ENCODE measurements around the gene SHISA8. TPM values are rescaled to one million over a fixed set of nuclear protein-coding genes. Genes with fewer than 3 reads are reported as not detected.
A peak's percentile ranks its signal among the peaks of the same experiment; 100 is the strongest.

SHISA8 gene
- total and polyA plus RNA-seq, 10 of the 15 experiments (the other 5 are each of a cell fraction or from before 2014, with no cell fraction given), result 0.06 to 10.1 (median 0.25) TPM

DNA sequence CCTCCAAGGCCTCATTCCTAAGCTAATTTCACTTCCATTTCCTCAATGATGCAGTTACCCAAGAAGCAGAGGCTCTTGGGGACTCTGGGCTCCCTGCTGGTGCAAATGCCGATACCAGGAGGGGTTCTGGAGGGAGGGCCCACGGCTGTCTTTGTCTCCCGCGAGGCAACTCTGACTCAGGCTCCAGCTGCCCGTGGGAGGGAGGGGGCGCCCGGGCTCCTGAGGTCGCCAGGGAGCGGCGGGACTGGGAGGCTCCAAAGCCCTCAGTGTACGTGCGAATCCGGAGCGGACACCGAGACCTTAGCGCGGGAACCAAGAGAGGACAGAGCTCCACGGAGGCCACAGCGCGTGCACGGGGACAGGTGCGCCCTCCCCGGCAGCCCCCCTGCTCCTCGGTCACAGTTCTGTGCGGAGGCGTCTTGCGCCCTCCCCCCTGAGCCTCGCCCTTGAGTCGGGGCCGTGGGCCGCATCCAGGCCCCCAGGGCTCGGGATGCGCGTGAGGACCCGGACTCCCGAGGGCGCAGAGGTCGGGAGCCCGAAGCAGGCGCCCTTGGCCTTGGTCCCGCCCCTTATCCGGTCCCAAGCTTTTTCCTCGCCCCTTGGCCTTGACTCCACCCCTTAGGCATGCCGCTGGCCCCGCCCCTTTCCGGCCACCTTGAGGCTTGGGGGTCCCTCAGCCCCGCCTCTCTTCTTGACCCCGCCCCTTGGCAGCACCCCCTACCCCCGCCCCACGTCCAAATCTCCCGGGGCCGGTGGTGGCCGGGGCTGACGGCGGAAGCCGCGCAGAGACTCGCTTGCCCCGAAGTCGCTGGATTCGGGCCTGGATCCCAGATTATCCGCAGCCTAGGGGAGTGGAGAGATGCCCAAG lies 4.7 kb upstream of the SHISA8 start (continued):
- TF ChIP-seq, protein P1, sequence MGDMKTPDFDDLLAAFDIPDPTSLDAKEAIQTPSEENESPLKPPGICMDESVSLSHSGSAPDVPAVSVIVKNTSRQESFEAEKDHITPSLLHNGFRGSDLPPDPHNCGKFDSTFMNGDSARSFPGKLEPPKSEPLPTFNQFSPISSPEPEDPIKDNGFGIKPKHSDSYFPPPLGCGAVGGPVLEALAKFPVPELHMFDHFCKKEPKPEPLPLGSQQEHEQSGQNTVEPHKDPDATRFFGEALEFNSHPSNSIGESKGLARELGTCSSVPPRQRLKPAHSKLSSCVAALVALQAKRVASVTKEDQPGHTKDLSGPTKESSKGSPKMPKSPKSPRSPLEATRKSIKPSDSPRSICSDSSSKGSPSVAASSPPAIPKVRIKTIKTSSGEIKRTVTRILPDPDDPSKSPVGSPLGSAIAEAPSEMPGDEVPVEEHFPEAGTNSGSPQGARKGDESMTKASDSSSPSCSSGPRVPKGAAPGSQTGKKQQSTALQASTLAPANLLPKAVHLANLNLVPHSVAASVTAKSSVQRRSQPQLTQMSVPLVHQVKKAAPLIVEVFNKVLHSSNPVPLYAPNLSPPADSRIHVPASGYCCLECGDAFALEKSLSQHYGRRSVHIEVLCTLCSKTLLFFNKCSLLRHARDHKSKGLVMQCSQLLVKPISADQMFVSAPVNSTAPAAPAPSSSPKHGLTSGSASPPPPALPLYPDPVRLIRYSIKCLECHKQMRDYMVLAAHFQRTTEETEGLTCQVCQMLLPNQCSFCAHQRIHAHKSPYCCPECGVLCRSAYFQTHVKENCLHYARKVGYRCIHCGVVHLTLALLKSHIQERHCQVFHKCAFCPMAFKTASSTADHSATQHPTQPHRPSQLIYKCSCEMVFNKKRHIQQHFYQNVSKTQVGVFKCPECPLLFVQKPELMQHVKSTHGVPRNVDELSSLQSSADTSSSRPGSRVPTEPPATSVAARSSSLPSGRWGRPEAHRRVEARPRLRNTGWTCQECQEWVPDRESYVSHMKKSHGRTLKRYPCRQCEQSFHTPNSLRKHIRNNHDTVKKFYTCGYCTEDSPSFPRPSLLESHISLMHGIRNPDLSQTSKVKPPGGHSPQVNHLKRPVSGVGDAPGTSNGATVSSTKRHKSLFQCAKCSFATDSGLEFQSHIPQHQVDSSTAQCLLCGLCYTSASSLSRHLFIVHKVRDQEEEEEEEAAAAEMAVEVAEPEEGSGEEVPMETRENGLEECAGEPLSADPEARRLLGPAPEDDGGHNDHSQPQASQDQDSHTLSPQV (IDR thresholded peaks at IDR 0.05), result no peak
- TF ChIP-seq SRF (IDR thresholded peaks at IDR 0.05; ENCODE audit: low read depth in 2 of 2, low read length in 2 of 2) (0 out of 4 replicates have a peak, but pooled peaks of 1 of the 2 experiments have one; percentile 31), CHD1 (IDR thresholded peaks at IDR 0.05; ENCODE audit: low read depth, low read length) (no peak), ZNF207 (IDR thresholded peaks at IDR 0.05; ENCODE audit: borderline replicate concordance) (peak; percentile 68), ASH2L (IDR thresholded peaks at IDR 0.05; ENCODE audit: borderline replicate concordance, low read depth) (no peak), ZNF384 (IDR thresholded peaks at IDR 0.05; ENCODE audit: borderline replicate concordance, low read depth, low read length) (no peak), FOXK2 (IDR thresholded peaks at IDR 0.05) (no peak)
- TF ChIP-seq, protein P2, sequence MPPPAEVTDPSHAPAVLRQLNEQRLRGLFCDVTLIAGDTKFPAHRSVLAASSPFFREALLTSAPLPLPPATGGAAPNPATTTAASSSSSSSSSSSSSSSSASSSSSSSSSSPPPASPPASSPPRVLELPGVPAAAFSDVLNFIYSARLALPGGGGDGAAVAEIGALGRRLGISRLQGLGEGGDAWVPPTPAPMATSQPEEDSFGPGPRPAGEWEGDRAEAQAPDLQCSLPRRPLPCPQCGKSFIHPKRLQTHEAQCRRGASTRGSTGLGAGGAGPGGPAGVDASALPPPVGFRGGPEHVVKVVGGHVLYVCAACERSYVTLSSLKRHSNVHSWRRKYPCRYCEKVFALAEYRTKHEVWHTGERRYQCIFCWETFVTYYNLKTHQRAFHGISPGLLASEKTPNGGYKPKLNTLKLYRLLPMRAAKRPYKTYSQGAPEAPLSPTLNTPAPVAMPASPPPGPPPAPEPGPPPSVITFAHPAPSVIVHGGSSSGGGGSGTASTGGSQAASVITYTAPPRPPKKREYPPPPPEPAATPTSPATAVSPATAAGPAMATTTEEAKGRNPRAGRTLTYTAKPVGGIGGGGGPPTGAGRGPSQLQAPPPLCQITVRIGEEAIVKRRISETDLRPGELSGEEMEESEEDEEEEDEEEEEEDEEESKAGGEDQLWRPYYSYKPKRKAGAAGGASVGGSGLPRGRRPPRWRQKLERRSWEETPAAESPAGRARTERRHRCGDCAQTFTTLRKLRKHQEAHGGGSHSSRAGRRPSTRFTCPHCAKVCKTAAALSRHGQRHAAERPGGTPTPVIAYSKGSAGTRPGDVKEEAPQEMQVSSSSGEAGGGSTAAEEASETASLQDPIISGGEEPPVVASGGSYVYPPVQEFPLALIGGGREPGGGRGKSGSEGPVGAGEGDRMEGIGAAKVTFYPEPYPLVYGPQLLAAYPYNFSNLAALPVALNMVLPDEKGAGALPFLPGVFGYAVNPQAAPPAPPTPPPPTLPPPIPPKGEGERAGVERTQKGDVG (CRISPR knock-in tag; IDR thresholded peaks at IDR 0.05), result 0 out of 2 replicates have a peak, but pooled peaks have one; percentile 72
- TF ChIP-seq, protein P3, sequence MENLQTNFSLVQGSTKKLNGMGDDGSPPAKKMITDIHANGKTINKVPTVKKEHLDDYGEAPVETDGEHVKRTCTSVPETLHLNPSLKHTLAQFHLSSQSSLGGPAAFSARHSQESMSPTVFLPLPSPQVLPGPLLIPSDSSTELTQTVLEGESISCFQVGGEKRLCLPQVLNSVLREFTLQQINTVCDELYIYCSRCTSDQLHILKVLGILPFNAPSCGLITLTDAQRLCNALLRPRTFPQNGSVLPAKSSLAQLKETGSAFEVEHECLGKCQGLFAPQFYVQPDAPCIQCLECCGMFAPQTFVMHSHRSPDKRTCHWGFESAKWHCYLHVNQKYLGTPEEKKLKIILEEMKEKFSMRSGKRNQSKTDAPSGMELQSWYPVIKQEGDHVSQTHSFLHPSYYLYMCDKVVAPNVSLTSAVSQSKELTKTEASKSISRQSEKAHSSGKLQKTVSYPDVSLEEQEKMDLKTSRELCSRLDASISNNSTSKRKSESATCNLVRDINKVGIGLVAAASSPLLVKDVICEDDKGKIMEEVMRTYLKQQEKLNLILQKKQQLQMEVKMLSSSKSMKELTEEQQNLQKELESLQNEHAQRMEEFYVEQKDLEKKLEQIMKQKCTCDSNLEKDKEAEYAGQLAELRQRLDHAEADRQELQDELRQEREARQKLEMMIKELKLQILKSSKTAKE (IDR thresholded peaks at IDR 0.05; ENCODE audit: low read depth, poor library complexity, severe bottlenecking), result no peak
- TF ChIP-seq, protein P4, sequence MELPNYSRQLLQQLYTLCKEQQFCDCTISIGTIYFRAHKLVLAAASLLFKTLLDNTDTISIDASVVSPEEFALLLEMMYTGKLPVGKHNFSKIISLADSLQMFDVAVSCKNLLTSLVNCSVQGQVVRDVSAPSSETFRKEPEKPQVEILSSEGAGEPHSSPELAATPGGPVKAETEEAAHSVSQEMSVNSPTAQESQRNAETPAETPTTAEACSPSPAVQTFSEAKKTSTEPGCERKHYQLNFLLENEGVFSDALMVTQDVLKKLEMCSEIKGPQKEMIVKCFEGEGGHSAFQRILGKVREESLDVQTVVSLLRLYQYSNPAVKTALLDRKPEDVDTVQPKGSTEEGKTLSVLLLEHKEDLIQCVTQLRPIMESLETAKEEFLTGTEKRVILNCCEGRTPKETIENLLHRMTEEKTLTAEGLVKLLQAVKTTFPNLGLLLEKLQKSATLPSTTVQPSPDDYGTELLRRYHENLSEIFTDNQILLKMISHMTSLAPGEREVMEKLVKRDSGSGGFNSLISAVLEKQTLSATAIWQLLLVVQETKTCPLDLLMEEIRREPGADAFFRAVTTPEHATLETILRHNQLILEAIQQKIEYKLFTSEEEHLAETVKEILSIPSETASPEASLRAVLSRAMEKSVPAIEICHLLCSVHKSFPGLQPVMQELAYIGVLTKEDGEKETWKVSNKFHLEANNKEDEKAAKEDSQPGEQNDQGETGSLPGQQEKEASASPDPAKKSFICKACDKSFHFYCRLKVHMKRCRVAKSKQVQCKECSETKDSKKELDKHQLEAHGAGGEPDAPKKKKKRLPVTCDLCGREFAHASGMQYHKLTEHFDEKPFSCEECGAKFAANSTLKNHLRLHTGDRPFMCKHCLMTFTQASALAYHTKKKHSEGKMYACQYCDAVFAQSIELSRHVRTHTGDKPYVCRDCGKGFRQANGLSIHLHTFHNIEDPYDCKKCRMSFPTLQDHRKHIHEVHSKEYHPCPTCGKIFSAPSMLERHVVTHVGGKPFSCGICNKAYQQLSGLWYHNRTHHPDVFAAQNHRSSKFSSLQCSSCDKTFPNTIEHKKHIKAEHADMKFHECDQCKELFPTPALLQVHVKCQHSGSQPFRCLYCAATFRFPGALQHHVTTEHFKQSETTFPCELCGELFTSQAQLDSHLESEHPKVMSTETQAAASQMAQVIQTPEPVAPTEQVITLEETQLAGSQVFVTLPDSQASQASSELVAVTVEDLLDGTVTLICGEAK (IDR thresholded peaks at IDR 0.05; ENCODE audit: borderline replicate concordance), result no peak
- TF ChIP-seq, protein P5, sequence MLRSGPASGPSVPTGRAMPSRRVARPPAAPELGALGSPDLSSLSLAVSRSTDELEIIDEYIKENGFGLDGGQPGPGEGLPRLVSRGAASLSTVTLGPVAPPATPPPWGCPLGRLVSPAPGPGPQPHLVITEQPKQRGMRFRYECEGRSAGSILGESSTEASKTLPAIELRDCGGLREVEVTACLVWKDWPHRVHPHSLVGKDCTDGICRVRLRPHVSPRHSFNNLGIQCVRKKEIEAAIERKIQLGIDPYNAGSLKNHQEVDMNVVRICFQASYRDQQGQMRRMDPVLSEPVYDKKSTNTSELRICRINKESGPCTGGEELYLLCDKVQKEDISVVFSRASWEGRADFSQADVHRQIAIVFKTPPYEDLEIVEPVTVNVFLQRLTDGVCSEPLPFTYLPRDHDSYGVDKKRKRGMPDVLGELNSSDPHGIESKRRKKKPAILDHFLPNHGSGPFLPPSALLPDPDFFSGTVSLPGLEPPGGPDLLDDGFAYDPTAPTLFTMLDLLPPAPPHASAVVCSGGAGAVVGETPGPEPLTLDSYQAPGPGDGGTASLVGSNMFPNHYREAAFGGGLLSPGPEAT (IDR thresholded peaks at IDR 0.05; ENCODE audit: low read depth), result peak; percentile 40; the same call in 1 of the 2 replicates
